HG03139 (cell line): ENCODE results near the gene EWSR1.

Experiments
- ATAC-seq: cut with Tn5 transposase; IDR thresholded peaks from one replicate; pipeline ENCODE4 v1.9.1; 2021; ENCODE audit not compliant: unreplicated experiment

Gene EWSR1

DNA sequence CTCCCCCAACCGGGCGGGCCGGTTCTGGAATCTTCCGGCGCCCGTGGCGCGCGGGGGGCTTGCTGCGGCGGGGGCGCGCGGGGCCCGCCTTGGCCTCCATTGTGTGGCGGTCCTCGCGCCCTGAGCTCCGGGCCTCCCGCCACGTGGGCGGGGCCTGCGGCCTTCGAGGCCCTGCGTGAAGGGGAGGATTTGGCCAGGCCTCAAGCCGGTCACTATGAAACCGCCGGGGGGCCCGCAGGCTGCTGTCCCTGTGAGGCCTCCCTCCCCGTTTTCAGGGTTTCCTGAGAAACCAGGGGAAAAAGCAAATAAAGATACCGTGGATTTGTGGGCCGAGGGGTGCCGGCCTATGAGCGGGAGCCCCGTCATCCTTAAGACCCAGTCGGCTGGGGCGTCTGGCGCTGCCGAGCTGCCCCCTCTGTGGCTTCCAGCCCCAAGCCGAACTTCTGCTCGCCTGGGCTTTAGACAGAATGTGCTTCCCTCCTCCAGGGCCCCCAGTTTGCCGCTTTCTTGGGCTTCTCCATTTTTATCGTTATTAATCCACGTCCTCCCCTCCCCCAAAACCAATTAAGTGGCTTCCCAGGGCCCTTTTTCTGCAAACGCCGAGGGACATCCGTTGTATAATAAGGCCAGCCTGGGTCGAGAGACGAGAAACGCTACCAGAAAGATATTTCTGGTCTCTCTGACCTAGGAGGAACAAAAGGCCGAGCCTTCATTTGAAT lies 602 bp downstream of the EWSR1 start:
- ATAC-seq, result peak; percentile 21

- no peak for ATAC-seq
Observed at GRCh38 chr22:29269230-29269604, 1.1 kb downstream of the EWSR1 start.

DNA sequence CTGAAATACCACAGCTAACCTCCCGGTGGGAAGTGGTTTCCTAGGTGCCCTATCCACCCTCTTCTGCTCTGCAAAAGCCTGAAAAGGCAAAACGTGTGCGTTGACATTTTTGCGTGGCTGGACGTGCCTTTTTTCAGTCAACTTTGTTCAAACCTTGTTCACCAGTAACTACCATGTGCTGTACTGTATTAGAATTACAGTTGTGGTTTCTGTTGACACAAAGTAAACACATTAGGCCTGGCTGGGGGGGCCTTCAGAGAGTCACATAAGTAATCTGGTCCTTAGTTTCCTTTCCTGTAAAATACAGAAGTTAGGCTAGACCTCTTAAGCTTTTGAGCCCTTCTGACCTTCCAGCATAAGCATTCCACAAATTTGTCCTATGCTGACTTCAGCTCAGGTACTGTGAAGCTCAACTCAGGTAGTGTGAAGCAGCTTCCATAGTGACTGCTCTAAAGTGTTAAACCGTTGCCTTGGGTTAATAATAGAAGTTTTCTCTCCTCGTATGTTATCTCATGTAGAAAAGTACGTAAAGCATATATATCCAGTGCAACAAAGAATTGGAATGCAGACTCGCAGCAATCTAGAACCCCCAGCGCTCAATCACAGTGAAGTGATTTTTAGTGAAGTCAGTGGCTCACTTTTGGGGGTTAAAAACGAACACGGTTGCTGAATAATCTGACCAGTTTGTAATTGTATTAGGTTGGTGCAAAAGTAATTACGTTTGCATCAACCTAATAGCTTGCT lies 1.8 kb downstream of the EWSR1 start:
- ATAC-seq, result no peak

GRCh38 chr22:29270475-29271271 lies 2.6 kb downstream of the EWSR1 start:
- ATAC-seq, result no peak

GRCh38 chr22:29272624-29273023 lies 4.6 kb downstream of the EWSR1 start:
- no peak for ATAC-seq

DNA sequence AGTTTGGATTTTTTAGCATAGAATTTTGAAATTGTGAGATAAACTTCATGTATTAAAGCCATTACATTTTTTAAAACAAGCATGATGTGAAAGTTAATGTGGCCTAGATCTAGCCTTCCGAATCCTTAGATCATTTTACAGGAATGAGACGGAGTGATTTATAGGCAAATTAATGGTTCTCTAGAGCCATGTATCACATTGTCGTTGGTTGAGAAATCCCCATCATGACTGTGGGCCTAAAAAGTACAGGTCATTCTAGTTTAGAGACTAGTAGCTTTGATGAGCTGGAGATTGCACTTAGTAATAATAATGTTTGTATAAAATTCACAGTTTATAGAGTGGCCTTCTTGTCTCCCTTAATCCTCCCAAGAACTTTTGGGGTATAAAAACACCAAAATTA lies 7.1 kb downstream of the EWSR1 start:
- ATAC-seq, result no peak

- ATAC-seq, result no peak
Observed at GRCh38 chr22:29275819-29276565, 7.9 kb downstream of the EWSR1 start.

GRCh38 chr22:29277927-29278326 lies 9.9 kb downstream of the EWSR1 start:
- no peak for ATAC-seq

- ATAC-seq, result no peak
Observed at GRCh38 chr22:29284196-29284595, 16.1 kb downstream of the EWSR1 start.

DNA sequence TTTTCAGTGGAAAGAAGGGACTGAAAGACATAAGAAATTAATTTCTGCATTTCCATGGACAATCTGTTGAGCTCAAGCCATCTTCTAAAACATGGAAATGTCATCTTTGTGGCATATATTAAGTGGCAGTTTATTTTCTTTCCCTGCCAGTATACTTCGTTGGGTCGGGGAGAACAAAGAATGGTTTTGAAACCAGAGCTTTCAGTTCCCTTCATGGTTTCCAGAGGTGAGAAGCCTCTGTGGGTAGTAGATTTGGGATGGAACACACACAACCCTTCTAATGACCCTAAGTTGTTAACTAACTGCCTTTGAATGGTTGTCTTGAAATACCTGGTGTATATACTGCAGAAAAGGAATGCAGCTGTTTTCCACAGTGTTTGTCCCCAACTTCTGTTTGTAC lies 20.8 kb downstream of the EWSR1 start:
- no peak for ATAC-seq

DNA sequence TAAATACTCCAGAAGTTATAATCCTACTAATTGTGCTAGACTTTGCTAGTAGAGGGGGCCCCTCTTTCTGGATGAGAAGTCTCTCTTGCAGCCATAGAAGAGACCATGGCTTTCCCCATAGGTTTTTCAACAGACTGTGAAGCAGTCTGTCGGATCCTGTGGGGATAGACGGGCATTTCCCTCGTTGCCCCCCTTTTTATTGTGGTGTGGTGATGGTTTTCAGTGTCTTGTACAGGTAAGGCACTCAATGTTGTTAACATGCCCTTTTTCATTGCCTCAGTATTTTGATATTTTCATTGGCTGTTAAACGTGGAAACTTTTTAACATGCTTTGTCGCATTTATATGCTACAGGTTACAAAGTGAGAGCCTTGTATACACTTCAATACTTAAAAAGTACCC lies 22.0 kb downstream of the EWSR1 start:
- no peak for ATAC-seq

DNA sequence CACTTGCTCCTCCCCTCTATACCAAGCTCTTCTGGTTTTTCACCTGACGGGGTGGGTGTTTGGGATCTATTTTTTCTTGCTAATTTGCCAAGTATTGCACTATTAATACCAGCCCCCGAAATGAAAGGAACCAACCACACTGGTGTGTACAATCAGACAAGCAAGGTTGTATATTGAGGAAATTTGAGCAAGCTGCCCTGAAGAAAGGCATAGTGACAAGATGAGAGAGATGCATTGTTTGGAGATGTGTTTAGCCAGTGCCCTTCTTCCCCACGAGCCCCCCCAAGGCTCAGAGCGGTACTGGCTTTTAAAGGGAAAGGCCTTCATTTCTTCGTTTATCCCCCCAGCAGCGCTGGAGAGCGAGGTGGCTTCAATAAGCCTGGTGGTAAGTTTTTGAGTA lies 23.1 kb downstream of the EWSR1 start:
- no peak for ATAC-seq

DNA sequence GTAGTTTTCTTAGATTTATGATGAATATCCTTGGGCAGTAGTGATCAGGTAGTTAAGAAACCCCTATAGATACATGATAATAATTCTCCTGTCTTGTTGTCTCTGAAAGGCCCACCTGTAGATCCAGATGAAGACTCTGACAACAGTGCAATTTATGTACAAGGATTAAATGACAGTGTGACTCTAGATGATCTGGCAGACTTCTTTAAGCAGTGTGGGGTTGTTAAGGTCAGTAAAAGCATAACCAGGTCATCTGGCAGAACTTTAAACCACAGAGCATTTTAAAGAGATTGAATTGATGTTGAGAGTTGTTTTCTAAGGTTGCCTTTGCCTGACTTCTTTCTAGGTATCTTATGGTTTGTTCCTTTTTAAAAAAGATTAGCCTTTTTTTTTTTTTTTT lies 24.3 kb downstream of the EWSR1 start:
- no peak for ATAC-seq

DNA sequence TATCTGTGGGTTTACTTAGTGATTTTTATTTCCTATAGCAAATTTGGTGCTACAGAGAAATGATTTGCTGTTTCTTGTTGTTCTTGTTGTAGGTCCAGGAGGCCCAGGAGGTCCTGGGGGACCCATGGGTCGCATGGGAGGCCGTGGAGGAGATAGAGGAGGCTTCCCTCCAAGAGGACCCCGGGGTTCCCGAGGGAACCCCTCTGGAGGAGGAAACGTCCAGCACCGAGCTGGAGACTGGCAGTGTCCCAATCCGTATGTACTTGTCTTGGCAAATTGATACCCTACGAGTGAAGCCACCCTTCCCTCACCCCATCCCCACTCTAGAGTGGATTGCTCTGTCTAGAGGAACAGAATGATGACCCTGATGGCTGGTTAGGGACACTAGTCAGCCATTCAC lies 30.6 kb downstream of the EWSR1 start:
- ATAC-seq, result no peak

GRCh38 chr22:29299136-29299900 lies 31.2 kb downstream of the EWSR1 start:
- ATAC-seq, result no peak

DNA sequence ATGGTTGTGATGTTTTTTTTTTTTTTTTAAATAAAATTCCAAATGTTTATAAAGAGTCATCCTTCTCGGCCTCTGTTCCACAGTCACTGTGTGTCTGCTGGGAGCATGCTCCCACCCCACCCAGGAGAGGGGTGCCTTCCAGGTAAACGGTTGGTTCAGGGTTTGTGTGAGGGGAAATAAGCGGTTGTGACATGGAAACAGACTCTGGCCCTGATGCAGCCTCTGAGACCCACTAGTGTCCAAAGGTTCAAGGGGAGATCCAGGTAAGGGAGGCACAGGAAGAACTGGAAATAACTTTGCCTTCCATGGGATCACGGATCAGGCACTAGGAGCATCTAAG lies 32.4 kb downstream of the EWSR1 start:
- no peak for ATAC-seq

DNA sequence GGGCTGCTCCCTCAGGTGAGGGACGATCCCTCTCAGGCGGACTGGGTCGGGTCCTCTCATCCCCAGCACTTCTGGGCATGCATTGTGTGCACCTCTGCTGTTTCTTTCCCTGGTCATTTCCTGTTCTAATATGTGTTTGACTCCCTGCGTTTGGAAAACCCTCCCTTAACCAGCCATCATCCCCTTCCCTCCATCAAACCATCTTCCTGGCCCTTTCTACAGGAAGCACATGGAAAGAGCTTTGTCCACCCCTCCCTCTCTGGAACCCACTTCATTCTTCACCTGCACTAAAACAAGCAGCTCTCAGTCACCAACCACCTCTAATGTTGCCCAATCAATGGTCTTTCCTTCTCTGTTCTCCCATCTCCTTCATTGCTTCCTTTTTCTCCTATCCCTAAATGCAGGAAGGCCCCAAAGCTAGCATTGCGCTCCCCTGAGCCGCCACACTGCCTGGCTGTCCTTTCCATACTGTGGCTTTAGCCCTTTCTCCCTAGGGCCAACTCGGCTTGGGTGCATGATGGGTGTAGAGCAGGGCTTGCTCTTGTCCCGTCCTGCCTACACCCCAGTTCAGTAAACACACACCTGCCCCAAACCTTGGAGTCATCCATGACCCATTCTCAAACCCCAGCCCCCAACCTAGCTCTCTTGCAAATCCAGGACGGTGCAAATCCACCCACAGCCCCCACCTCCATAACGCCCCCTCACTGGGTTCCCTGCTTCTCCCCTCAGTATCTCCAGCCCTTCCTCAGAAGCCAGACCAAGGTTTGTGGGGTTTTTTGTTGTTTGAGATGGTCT lies 32.9 kb downstream of the EWSR1 start:
- ATAC-seq, result no peak

DNA sequence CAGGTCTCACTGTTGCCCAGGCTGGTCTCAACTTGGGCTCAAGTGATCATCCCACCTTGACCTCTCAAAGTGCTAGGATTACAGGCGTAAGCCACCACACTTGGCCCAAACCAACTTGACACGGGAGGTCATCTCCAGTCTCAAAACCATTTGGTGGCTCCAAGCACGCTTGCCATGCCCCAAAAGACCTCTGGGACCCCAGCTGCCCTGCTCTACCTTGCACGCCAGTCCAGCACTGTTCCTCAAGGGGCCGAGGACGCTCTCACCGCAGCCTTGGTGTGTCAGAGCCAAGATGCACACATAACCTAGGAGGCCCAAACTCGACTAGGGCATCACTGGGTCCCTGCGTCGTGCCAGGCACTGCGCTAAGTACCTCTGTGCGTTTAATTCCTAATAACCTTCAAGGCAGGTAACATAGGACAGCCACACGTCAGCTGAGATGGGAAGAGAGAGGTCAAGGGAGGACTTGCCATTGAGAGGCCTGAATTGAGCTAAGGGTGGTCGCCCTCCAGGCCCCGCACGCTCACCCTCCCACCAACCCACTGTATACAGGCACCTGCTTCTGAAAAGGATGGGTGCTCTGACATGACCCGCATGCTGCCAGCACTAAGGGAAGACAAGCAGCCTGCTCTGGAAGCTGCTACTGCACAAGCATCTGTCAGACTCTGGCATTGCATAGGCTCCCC lies 33.8 kb downstream of the EWSR1 start:
- ATAC-seq, result no peak

GRCh38 chr22:29302402-29302680 lies 34.3 kb downstream of the EWSR1 start:
- ATAC-seq, result no peak
